IPS-18a (cell line): Measurements from ENCODE around the gene HBG1.

Experiments
- H3K27ac ChIP-seq: one replicate; pipeline ENCODE4 v1.5.1; 2013; ENCODE audit warnings: low read length
- H3K27me3 ChIP-seq: one replicate; pipeline ENCODE4 v1.6.1; 2013; ENCODE audit warnings: mild to moderate bottlenecking, low read length; ENCODE audit not compliant: control insufficient read depth, insufficient read depth
- H3K36me3 ChIP-seq: one replicate; pipeline ENCODE4 v1.6.1; 2013; ENCODE audit warnings: low read depth, low read length; ENCODE audit not compliant: control insufficient read depth
- H3K4me1 ChIP-seq: one replicate; pipeline ENCODE4 v1.6.1; 2013; ENCODE audit warnings: low read depth, low read length; ENCODE audit not compliant: control insufficient read depth
- H3K4me3 ChIP-seq: one replicate; pipeline ENCODE4 v1.5.1; 2013; ENCODE audit warnings: low read length
- H3K9ac ChIP-seq: one replicate; pipeline ENCODE4 v1.6.1; 2013; ENCODE audit warnings: mild to moderate bottlenecking, low read length, moderate library complexity
- H3K9me3 ChIP-seq: one replicate; pipeline ENCODE4 v1.6.1; 2013; ENCODE audit warnings: low read depth, low read length; ENCODE audit not compliant: control insufficient read depth

HBG1 gene

GRCh38 chr11:5242208-5242607 is 7.4 kb downstream of the HBG1 start:
- H3K27me3 ChIP-seq = no peaks in the 10 kb centered on the region
- no peaks in the 10 kb centered on the region for H3K9me3 ChIP-seq
- H3K4me3 ChIP-seq = no peak overlapping the region
- no peaks in the 10 kb centered on the region for H3K36me3 ChIP-seq
- no peak overlapping the region for H3K27ac ChIP-seq
- no peak overlapping the region for H3K9ac ChIP-seq
- no peaks in the 10 kb centered on the region for H3K4me1 ChIP-seq

GRCh38 chr11:5241458-5241857 is 8.2 kb downstream of the HBG1 start:
- Histone ChIP-seq H3K4me1 (no peaks in the 10 kb centered on the region), H3K9ac (no peak overlapping the region), H3K27ac (no peak overlapping the region), H3K9me3 (no peaks in the 10 kb centered on the region), H3K27me3 (no peaks in the 10 kb centered on the region), H3K4me3 (no peak overlapping the region), H3K36me3 (no peaks in the 10 kb centered on the region)

GRCh38 chr11:5240458-5240857 is 9.2 kb downstream of the HBG1 start:
- Histone ChIP-seq H3K4me1 (no peaks in the 10 kb centered on the region), H3K9ac (no peak overlapping the region), H3K27ac (no peak overlapping the region), H3K27me3 (no peaks in the 10 kb centered on the region), H3K36me3 (no peaks in the 10 kb centered on the region), H3K4me3 (no peak overlapping the region), H3K9me3 (no peaks in the 10 kb centered on the region)

GRCh38 chr11:5240056-5240455 is 9.6 kb downstream of the HBG1 start:
- Histone ChIP-seq H3K27me3 (no peaks in the 10 kb centered on the region), H3K36me3 (no peaks in the 10 kb centered on the region), H3K4me1 (no peaks in the 10 kb centered on the region), H3K4me3 (no peak overlapping the region), H3K27ac (no peak overlapping the region), H3K9ac (no peak overlapping the region), H3K9me3 (no peaks in the 10 kb centered on the region)

GRCh38 chr11:5239046-5239445 is 10.6 kb downstream of the HBG1 start:
- H3K9ac ChIP-seq = no peak overlapping the region
- H3K27me3 ChIP-seq = no peaks in the 10 kb centered on the region
- no peaks in the 10 kb centered on the region for H3K4me1 ChIP-seq
- no peak overlapping the region for H3K4me3 ChIP-seq
- H3K36me3 ChIP-seq = no peaks in the 10 kb centered on the region
- H3K9me3 ChIP-seq = no peaks in the 10 kb centered on the region
- H3K27ac ChIP-seq = no peak overlapping the region

- Histone ChIP-seq H3K27ac (no peak overlapping the region), H3K27me3 (no peaks in the 10 kb centered on the region), H3K9ac (no peak overlapping the region)
Measured at GRCh38 chr11:5238486-5238885, 11.2 kb downstream of the HBG1 start.

GRCh38 chr11:5237420-5237819 is 12.2 kb downstream of the HBG1 start:
- no peaks in the 10 kb centered on the region for H3K4me1 ChIP-seq
- H3K36me3 ChIP-seq = no peaks in the 10 kb centered on the region
- H3K27ac ChIP-seq = no peak overlapping the region
- no peaks in the 10 kb centered on the region for H3K9me3 ChIP-seq
- no peak overlapping the region for H3K9ac ChIP-seq
- H3K27me3 ChIP-seq = no peaks in the 10 kb centered on the region
- H3K4me3 ChIP-seq = no peak overlapping the region

More at GRCh38 chr11:5238486-5238885, 11.2 kb downstream of the HBG1 start:
- no peaks in the 10 kb centered on the region for H3K4me1 ChIP-seq
- H3K36me3 ChIP-seq = no peaks in the 10 kb centered on the region
- H3K4me3 ChIP-seq = no peak overlapping the region
- no peaks in the 10 kb centered on the region for H3K9me3 ChIP-seq

- no peak overlapping the region for H3K4me3 ChIP-seq
- H3K9me3 ChIP-seq = no peaks in the 10 kb centered on the region
- H3K27ac ChIP-seq = no peak overlapping the region
- H3K4me1 ChIP-seq = no peaks in the 10 kb centered on the region
- no peaks in the 10 kb centered on the region for H3K36me3 ChIP-seq
- H3K9ac ChIP-seq = no peak overlapping the region
- H3K27me3 ChIP-seq = no peaks in the 10 kb centered on the region
Measured at GRCh38 chr11:5235364-5236095, 14.1 kb downstream of the HBG1 start.

GRCh38 chr11:5234381-5234834 is 15.2 kb downstream of the HBG1 start, which contains the start of gene HBD:
Gene HBD, minus strand, starts transcription at chr11:5234483. Its CDS starts 50 bp downstream, at chr11:5234433.
- H3K9ac ChIP-seq = no peak within 1 kb of the TSS
- no peak within 1 kb of the TSS for H3K27ac ChIP-seq
- no peak within 1 kb of the TSS for H3K4me3 ChIP-seq
- no peaks in the 10 kb centered on the region for H3K36me3 ChIP-seq
- no peaks in the 10 kb centered on the region for H3K4me1 ChIP-seq
- no peaks in the 10 kb centered on the region for H3K9me3 ChIP-seq
- no peaks in the 10 kb centered on the region for H3K27me3 ChIP-seq

GRCh38 chr11:5233307-5233706 is 16.4 kb downstream of the HBG1 start:
- H3K4me1 ChIP-seq = no peaks in the 10 kb centered on the region
- no peaks in the 10 kb centered on the region for H3K36me3 ChIP-seq
- H3K27ac ChIP-seq = no peak overlapping the region
- no peak overlapping the region for H3K4me3 ChIP-seq
- no peaks in the 10 kb centered on the region for H3K9me3 ChIP-seq
- H3K9ac ChIP-seq = no peak overlapping the region
- no peaks in the 10 kb centered on the region for H3K27me3 ChIP-seq

- Histone ChIP-seq H3K9ac (no peak overlapping the region), H3K27ac (no peak overlapping the region), H3K36me3 (no peaks in the 10 kb centered on the region), H3K4me1 (no peaks in the 10 kb centered on the region), H3K27me3 (no peaks in the 10 kb centered on the region), H3K9me3 (no peaks in the 10 kb centered on the region), H3K4me3 (no peak overlapping the region)
Measured at GRCh38 chr11:5232821-5233220, 16.8 kb downstream of the HBG1 start.

GRCh38 chr11:5232176-5232575 is 17.5 kb downstream of the HBG1 start:
- no peaks in the 10 kb centered on the region for H3K4me1 ChIP-seq
- no peaks in the 10 kb centered on the region for H3K27me3 ChIP-seq
- no peak overlapping the region for H3K27ac ChIP-seq
- H3K9me3 ChIP-seq = no peaks in the 10 kb centered on the region
- H3K9ac ChIP-seq = no peak overlapping the region
- H3K36me3 ChIP-seq = no peaks in the 10 kb centered on the region
- no peak overlapping the region for H3K4me3 ChIP-seq
